Karpas-422 (cell line): ENCODE results near the gene SLC3A2. TPM values are rescaled to one million over a fixed set of nuclear protein-coding genes. Genes with fewer than 3 reads are reported as not detected.

Experiments
- DNase-seq: peaks from one replicate; pipeline ENCODE4 v3.0.0-alpha.2; 2015
- H2AFZ ChIP-seq: fragments of 200-600 bp; sonication (generic); 2 replicates; pipeline ENCODE4 v1.6.1; 2014; ENCODE audit warnings: antibody characterized with exemption, low read length, mixed read lengths
- H3K27ac ChIP-seq: fragments of 200-600 bp; sonication (generic); 2 replicates; pipeline ENCODE4 v1.5.1; 2014; ENCODE audit warnings: mild to moderate bottlenecking, low read length, moderate library complexity
- H3K27me3 ChIP-seq: fragments of 200-600 bp; sonication (generic); 2 replicates; pipeline ENCODE4 v1.6.1; 2014; ENCODE audit warnings: low read length, mixed read lengths
- H3K36me3 ChIP-seq: fragments of 200-600 bp; sonication (generic); 2 replicates; pipeline ENCODE4 v1.6.1; 2014; ENCODE audit warnings: low read length, mixed read lengths; ENCODE audit not compliant: insufficient read depth
- H3K4me1 ChIP-seq: fragments of 200-600 bp; sonication (generic); 2 replicates; pipeline ENCODE4 v1.6.1; 2014; ENCODE audit warnings: mild to moderate bottlenecking, low read length, mixed read lengths
- H3K4me2 ChIP-seq: fragments of 200-600 bp; sonication (generic); 2 replicates; pipeline ENCODE4 v1.6.1; 2014; ENCODE audit warnings: low read length, low read depth, mild to moderate bottlenecking; ENCODE audit not compliant: poor library complexity, severe bottlenecking
- H3K4me3 ChIP-seq: fragments of 200-600 bp; sonication (generic); 2 replicates; pipeline ENCODE4 v1.5.1; 2014; ENCODE audit warnings: mild to moderate bottlenecking, antibody characterized with exemption, low read length, mixed read lengths
- H3K79me2 ChIP-seq: fragments of 200-600 bp; sonication (generic); 2 replicates; pipeline ENCODE4 v1.6.1; 2014; ENCODE audit warnings: mild to moderate bottlenecking, low read length, mixed read lengths
- H3K9ac ChIP-seq: fragments of 200-600 bp; sonication (generic); 2 replicates; pipeline ENCODE4 v1.6.0; 2014; ENCODE audit warnings: low read length
- H3K9me2 ChIP-seq: fragments of 200-600 bp; sonication (generic), shearing (Covaris generic); replicated peaks from 2 replicates; pipeline ENCODE4 v1.6.0; 2014; ENCODE audit warnings: mild to moderate bottlenecking, low read length, moderate library complexity; ENCODE audit not compliant: insufficient read depth
- H3K9me3 ChIP-seq: fragments of 300-700, 200-600 bp; sonication (generic); 2 replicates; pipeline ENCODE4 v1.6.1; 2014; ENCODE audit warnings: low read length, mixed read lengths
- H4K20me1 ChIP-seq: fragments of 200-600 bp; sonication (generic); 2 replicates; pipeline ENCODE4 v1.6.1; 2014; ENCODE audit warnings: mild to moderate bottlenecking, antibody characterized with exemption, low read length, low read depth; ENCODE audit not compliant: insufficient read depth
- total RNA-seq: library from RNA; depleted of rRNA; stranded (reverse); fragments of >200 nt; shearing (Covaris generic); gene quantifications from 2 replicates; pipeline ENCODE4 v1.2.3, GENCODE V29; 2014; ENCODE audit warnings: low replicate concordance

The SLC3A2 gene
- total RNA-seq, 1 experiment from 2014 or later: 167 TPM

- Histone ChIP-seq H3K79me2 (no peaks in the 10 kb centered on the region), H3K9ac (no peak overlapping the region), H2AFZ (no peak overlapping the region), H3K27ac (no peak overlapping the region), H3K4me1 (no peaks in the 10 kb centered on the region), H3K4me2 (no peak overlapping the region), H3K27me3 (no peaks in the 10 kb centered on the region), H3K9me3 (no peaks in the 10 kb centered on the region), H3K36me3 (peaks cover 26% of the 10 kb centered on the region), H3K4me3 (no peak overlapping the region), H4K20me1 (peaks cover 18% of the 10 kb centered on the region; the same call in 1 of the 2 replicates), H3K9me2 (no peaks in the 10 kb centered on the region)
- peak; percentile 50 for DNase-seq
Measured at GRCh38 chr11:62889484-62890437, 9.1 kb downstream of the SLC3A2 start.

- H3K9ac ChIP-seq: no peak overlapping the region
- no peaks in the 10 kb centered on the region for H3K9me2 ChIP-seq
- no peaks in the 10 kb centered on the region for H3K4me1 ChIP-seq
- H3K79me2 ChIP-seq: no peaks in the 10 kb centered on the region
- H3K4me3 ChIP-seq: no peak overlapping the region
- H3K9me3 ChIP-seq: no peaks in the 10 kb centered on the region
- no peaks in the 10 kb centered on the region for H3K27me3 ChIP-seq
- 0 out of 2 replicates have a peak, but pooled peaks cover 3% of the 10 kb centered on the region for H4K20me1 ChIP-seq
- H2AFZ ChIP-seq: no peak overlapping the region
- peaks cover 7% of the 10 kb centered on the region; the same call in 1 of the 2 replicates for H3K36me3 ChIP-seq
- H3K27ac ChIP-seq: no peak overlapping the region
- DNase-seq: peak; percentile 53
- H3K4me2 ChIP-seq: no peak overlapping the region
Measured at GRCh38 chr11:62892077-62892922, 11.6 kb downstream of the SLC3A2 start.

GRCh38 chr11:62895501-62895900 is 14.8 kb downstream of the SLC3A2 start:
- H3K27me3 ChIP-seq: no peaks in the 10 kb centered on the region
- H3K4me3 ChIP-seq: no peak overlapping the region
- no peaks in the 10 kb centered on the region for H3K9me2 ChIP-seq
- H2AFZ ChIP-seq: no peak overlapping the region
- H3K36me3 ChIP-seq: no peaks in the 10 kb centered on the region
- H3K4me2 ChIP-seq: no peak overlapping the region
- no peaks in the 10 kb centered on the region for H4K20me1 ChIP-seq
- no peak overlapping the region for H3K9ac ChIP-seq
- peaks cover 6% of the 10 kb centered on the region for H3K4me1 ChIP-seq
- no peak overlapping the region for H3K27ac ChIP-seq
- H3K9me3 ChIP-seq: no peaks in the 10 kb centered on the region
- DNase-seq: no peak
- no peaks in the 10 kb centered on the region for H3K79me2 ChIP-seq

- Histone ChIP-seq H3K79me2 (no peaks in the 10 kb centered on the region), H3K4me1 (peaks cover 6% of the 10 kb centered on the region), H2AFZ (no peak overlapping the region), H3K9me2 (no peaks in the 10 kb centered on the region), H3K9ac (no peak overlapping the region), H4K20me1 (no peaks in the 10 kb centered on the region), H3K36me3 (no peaks in the 10 kb centered on the region), H3K4me2 (no peak overlapping the region), H3K9me3 (no peaks in the 10 kb centered on the region), H3K27ac (no peak overlapping the region), H3K27me3 (no peaks in the 10 kb centered on the region), H3K4me3 (no peak overlapping the region)
- no peak for DNase-seq
Measured at GRCh38 chr11:62896049-62896448, 15.4 kb downstream of the SLC3A2 start.

- H3K79me2 ChIP-seq: no peaks in the 10 kb centered on the region
- H3K9me2 ChIP-seq: no peaks in the 10 kb centered on the region
- H3K9ac ChIP-seq: no peak overlapping the region
- H3K27ac ChIP-seq: no peak overlapping the region
- H3K9me3 ChIP-seq: no peaks in the 10 kb centered on the region
- H4K20me1 ChIP-seq: no peaks in the 10 kb centered on the region
- no peak overlapping the region for H3K4me3 ChIP-seq
- H2AFZ ChIP-seq: no peak overlapping the region
- no peak for DNase-seq
- H3K4me2 ChIP-seq: no peak overlapping the region
- no peaks in the 10 kb centered on the region for H3K36me3 ChIP-seq
- H3K4me1 ChIP-seq: peaks cover 6% of the 10 kb centered on the region
- H3K27me3 ChIP-seq: no peaks in the 10 kb centered on the region
Measured at GRCh38 chr11:62897311-62897710, 16.6 kb downstream of the SLC3A2 start.

- H3K36me3 ChIP-seq: no peaks in the 10 kb centered on the region
- DNase-seq: no peak
- H3K4me3 ChIP-seq: no peak overlapping the region
- H3K4me2 ChIP-seq: no peak overlapping the region
- no peaks in the 10 kb centered on the region for H3K27me3 ChIP-seq
- H3K9ac ChIP-seq: no peak overlapping the region
- peaks cover 6% of the 10 kb centered on the region for H3K4me1 ChIP-seq
- no peaks in the 10 kb centered on the region for H3K9me3 ChIP-seq
- H3K9me2 ChIP-seq: no peaks in the 10 kb centered on the region
- no peaks in the 10 kb centered on the region for H3K79me2 ChIP-seq
- H4K20me1 ChIP-seq: no peaks in the 10 kb centered on the region
- no peak overlapping the region for H2AFZ ChIP-seq
- H3K27ac ChIP-seq: no peak overlapping the region
Measured at GRCh38 chr11:62898027-62898426, 17.3 kb downstream of the SLC3A2 start.

GRCh38 chr11:62902932-62903331 is 22.2 kb downstream of the SLC3A2 start:
- H3K9me3 ChIP-seq: no peaks in the 10 kb centered on the region
- no peaks in the 10 kb centered on the region for H3K79me2 ChIP-seq
- H3K9me2 ChIP-seq: no peaks in the 10 kb centered on the region
- no peak overlapping the region for H3K4me2 ChIP-seq
- H2AFZ ChIP-seq: no peak overlapping the region
- H3K4me1 ChIP-seq: peaks cover 9% of the 10 kb centered on the region
- no peak for DNase-seq
- no peaks in the 10 kb centered on the region for H4K20me1 ChIP-seq
- H3K36me3 ChIP-seq: no peaks in the 10 kb centered on the region
- no peak overlapping the region for H3K4me3 ChIP-seq
- no peak overlapping the region for H3K27ac ChIP-seq
- no peak overlapping the region for H3K9ac ChIP-seq
- no peaks in the 10 kb centered on the region for H3K27me3 ChIP-seq

- no peak overlapping the region for H2AFZ ChIP-seq
- no peaks in the 10 kb centered on the region for H3K27me3 ChIP-seq
- 0 out of 2 replicates have a peak, but pooled peaks cover 3% of the 10 kb centered on the region for H3K4me1 ChIP-seq
- no peaks in the 10 kb centered on the region for H3K79me2 ChIP-seq
- H3K4me2 ChIP-seq: no peak overlapping the region
- DNase-seq: no peak
- no peak overlapping the region for H3K9ac ChIP-seq
- H3K9me3 ChIP-seq: no peaks in the 10 kb centered on the region
- no peak overlapping the region for H3K27ac ChIP-seq
- no peak overlapping the region for H3K4me3 ChIP-seq
- no peaks in the 10 kb centered on the region for H3K9me2 ChIP-seq
- H4K20me1 ChIP-seq: no peaks in the 10 kb centered on the region
- no peaks in the 10 kb centered on the region for H3K36me3 ChIP-seq
Measured at GRCh38 chr11:62905296-62905695, 24.6 kb downstream of the SLC3A2 start.
